ENCODE measurements around the gene UBAP2.

DNA sequence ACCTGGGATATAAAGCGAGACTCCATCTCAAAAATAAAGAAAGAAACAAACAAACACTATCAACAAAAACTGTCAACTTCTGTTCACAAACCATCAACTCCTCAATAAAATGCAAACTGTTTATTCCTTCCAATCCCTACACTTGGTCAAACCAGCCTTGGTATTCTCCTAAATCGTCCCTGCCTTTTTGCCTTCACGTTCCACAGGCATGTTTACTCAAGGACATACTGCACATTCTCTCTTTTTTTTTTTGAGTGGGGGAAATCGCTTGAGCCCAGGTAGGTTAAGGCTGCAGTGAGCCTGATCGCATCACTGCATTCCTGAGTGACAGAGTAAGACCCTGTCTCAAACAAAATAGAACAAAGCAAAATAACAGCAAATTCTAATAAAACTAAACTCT, 13.0 kb downstream of the UBAP2 start:
- TF ChIP-seq, protein P1, sequence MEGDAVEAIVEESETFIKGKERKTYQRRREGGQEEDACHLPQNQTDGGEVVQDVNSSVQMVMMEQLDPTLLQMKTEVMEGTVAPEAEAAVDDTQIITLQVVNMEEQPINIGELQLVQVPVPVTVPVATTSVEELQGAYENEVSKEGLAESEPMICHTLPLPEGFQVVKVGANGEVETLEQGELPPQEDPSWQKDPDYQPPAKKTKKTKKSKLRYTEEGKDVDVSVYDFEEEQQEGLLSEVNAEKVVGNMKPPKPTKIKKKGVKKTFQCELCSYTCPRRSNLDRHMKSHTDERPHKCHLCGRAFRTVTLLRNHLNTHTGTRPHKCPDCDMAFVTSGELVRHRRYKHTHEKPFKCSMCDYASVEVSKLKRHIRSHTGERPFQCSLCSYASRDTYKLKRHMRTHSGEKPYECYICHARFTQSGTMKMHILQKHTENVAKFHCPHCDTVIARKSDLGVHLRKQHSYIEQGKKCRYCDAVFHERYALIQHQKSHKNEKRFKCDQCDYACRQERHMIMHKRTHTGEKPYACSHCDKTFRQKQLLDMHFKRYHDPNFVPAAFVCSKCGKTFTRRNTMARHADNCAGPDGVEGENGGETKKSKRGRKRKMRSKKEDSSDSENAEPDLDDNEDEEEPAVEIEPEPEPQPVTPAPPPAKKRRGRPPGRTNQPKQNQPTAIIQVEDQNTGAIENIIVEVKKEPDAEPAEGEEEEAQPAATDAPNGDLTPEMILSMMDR (IDR thresholded peaks at IDR 0.05) = no peak
- TF ChIP-seq POLR2AphosphoS5 (IDR thresholded peaks at IDR 0.05) = no peak

Data from suprapubic skin (tissue), 3 donors.